ENCODE measurements around the gene LSS. TPM values are rescaled to one million over a fixed set of nuclear protein-coding genes. Genes with fewer than 3 reads are reported as not detected.

LSS gene
- total and polyA plus RNA-seq, 4 donors = 27.6 to 194 (median 89.3) TPM

- Histone ChIP-seq H3K27ac (ENCODE audit: low read depth in 1 of 2, low read length in 2 of 2) (no peak overlapping the region), H3K9ac (ENCODE audit: low read depth in 1 of 2, low read length in 2 of 2) (no peak overlapping the region), H3K9me3 (ENCODE audit: control insufficient read depth in 4 of 4, low read length in 3 of 4) (no peaks in the 10 kb centered on the region), H3K4me1 (ENCODE audit: control insufficient read depth in 4 of 4, insufficient read depth in 4 of 4, low read length in 3 of 4) (no peaks in the 10 kb centered on the region), H3K27me3 (ENCODE audit: control insufficient read depth in 4 of 4, insufficient read depth in 4 of 4, low read length in 3 of 4) (no peaks in the 10 kb centered on the region), H3K36me3 (ENCODE audit: control insufficient read depth in 4 of 4, insufficient read depth in 3 of 4, low read depth in 1 of 4, low read length in 3 of 4) (peaks cover 17 to 74% (median 34%) of the 10 kb centered on the region in 4 donors), H3K4me3 (ENCODE audit: low read depth in 1 of 3, low read length in 3 of 3) (no peak overlapping the region)
- no peak for DNase-seq (ENCODE audit: low spot score)
- TF ChIP-seq REST (IDR thresholded peaks at IDR 0.05) (no peak), RAD21 (IDR thresholded peaks at IDR 0.05) (no peak), HNF4A (conservative IDR thresholded peaks at IDR 0.05) (no peak), EGR1 (IDR thresholded peaks at IDR 0.05; ENCODE audit: low read depth in 2 of 2) (no peak), CTCF (IDR thresholded peaks at IDR 0.05; ENCODE audit: low read depth, low read length, missing input control) (no peak), RXRA (IDR thresholded peaks at IDR 0.05) (no peak), JUND (IDR thresholded peaks at IDR 0.05) (no peak), TAF1 (conservative IDR thresholded peaks at IDR 0.05) (no peak), ZBTB33 (IDR thresholded peaks at IDR 0.05) (no peak)
- 88% methylated on average over 27 of the region's 27 CpGs for WGBS
Measured at GRCh38 chr21:46214478-46215340, 13.9 kb downstream of the LSS start.

- 94% methylated on average over 15 of the region's 15 CpGs for WGBS
- H3K9ac ChIP-seq (ENCODE audit: low read depth in 1 of 2, low read length in 2 of 2) = no peak overlapping the region
- H3K4me3 ChIP-seq (ENCODE audit: low read depth in 1 of 3, low read length in 3 of 3) = no peak overlapping the region
- no peaks in the 10 kb centered on the region for H3K4me1 ChIP-seq (ENCODE audit: control insufficient read depth in 4 of 4, insufficient read depth in 4 of 4, low read length in 3 of 4)
- no peak for DNase-seq (ENCODE audit: low spot score)
- peaks cover 19 to 75% (median 31%) of the 10 kb centered on the region in 4 donors for H3K36me3 ChIP-seq (ENCODE audit: control insufficient read depth in 4 of 4, insufficient read depth in 3 of 4, low read depth in 1 of 4, low read length in 3 of 4)
- no peak overlapping the region for H3K27ac ChIP-seq (ENCODE audit: low read depth in 1 of 2, low read length in 2 of 2)
- no peaks in the 10 kb centered on the region for H3K9me3 ChIP-seq (ENCODE audit: control insufficient read depth in 4 of 4, low read length in 3 of 4)
- no peaks in the 10 kb centered on the region for H3K27me3 ChIP-seq (ENCODE audit: control insufficient read depth in 4 of 4, insufficient read depth in 4 of 4, low read length in 3 of 4)
- no peak for TF ChIP-seq REST (IDR thresholded peaks at IDR 0.05)
- no peak for TF ChIP-seq SP1 (IDR thresholded peaks at IDR 0.05)
- no peak for TF ChIP-seq RXRA (IDR thresholded peaks at IDR 0.05)
- TF ChIP-seq YY1 (IDR thresholded peaks at IDR 0.05) = no peak
- TF ChIP-seq HNF4G (IDR thresholded peaks at IDR 0.05) = no peak
- TF ChIP-seq FOXA2 (IDR thresholded peaks at IDR 0.05) = no peak
- no peak for TF ChIP-seq HNF4A (conservative IDR thresholded peaks at IDR 0.05)
- no peak for TF ChIP-seq EGR1 (IDR thresholded peaks at IDR 0.05; ENCODE audit: low read depth in 2 of 2)
- TF ChIP-seq CTCF (IDR thresholded peaks at IDR 0.05; ENCODE audit: low read depth, low read length, missing input control) = no peak
- TF ChIP-seq NR2F2 (IDR thresholded peaks at IDR 0.05) = no peak
- TF ChIP-seq MAX (IDR thresholded peaks at IDR 0.05) = no peak
- no peak for TF ChIP-seq RAD21 (IDR thresholded peaks at IDR 0.05)
Measured at GRCh38 chr21:46213620-46214286, 14.8 kb downstream of the LSS start.
